ENCODE measurements around the gene CHD6.
A peak's percentile ranks its signal among the peaks of the same experiment; 100 is the strongest.

Gene CHD6

GRCh38 chr20:41499961-41500725 is 118.0 kb downstream of the CHD6 start:
- DNase-seq = peak; percentile 93

GRCh38 chr20:41499064-41499463 is 119.1 kb downstream of the CHD6 start:
- no peak for DNase-seq

GRCh38 chr20:41497186-41497895 is 120.8 kb downstream of the CHD6 start:
- no peak for DNase-seq

GRCh38 chr20:41494451-41494850 is 123.7 kb downstream of the CHD6 start:
- DNase-seq = no peak

- DNase-seq = peak; percentile 46
Measured at GRCh38 chr20:41483553-41483930, 134.6 kb downstream of the CHD6 start.

- DNase-seq = peak; percentile 96
Measured at GRCh38 chr20:41482647-41483552, 135.3 kb downstream of the CHD6 start.

- no peak for DNase-seq
Measured at GRCh38 chr20:41480054-41480770, 138.0 kb downstream of the CHD6 start.

- no peak for DNase-seq
Measured at GRCh38 chr20:41479113-41479512, 139.1 kb downstream of the CHD6 start.

GRCh38 chr20:41478026-41478425 is 140.2 kb downstream of the CHD6 start:
- no peak for DNase-seq

GRCh38 chr20:41476446-41476845 is 141.7 kb downstream of the CHD6 start:
- no peak for DNase-seq

GRCh38 chr20:41476013-41476441 is 142.2 kb downstream of the CHD6 start:
- DNase-seq = peak; percentile 74

- DNase-seq = peak; percentile 41
Measured at GRCh38 chr20:41475503-41475902, 142.7 kb downstream of the CHD6 start.

- DNase-seq = no peak
Measured at GRCh38 chr20:41470362-41471095, 147.6 kb downstream of the CHD6 start.

- DNase-seq = no peak
Measured at GRCh38 chr20:41469868-41470267, 148.3 kb downstream of the CHD6 start.

GRCh38 chr20:41468994-41469600 is 149.1 kb downstream of the CHD6 start:
- DNase-seq = no peak

GRCh38 chr20:41467690-41468089 is 150.5 kb downstream of the CHD6 start:
- DNase-seq = no peak

GRCh38 chr20:41467220-41467619 is 151.0 kb downstream of the CHD6 start:
- DNase-seq = no peak

GRCh38 chr20:41463567-41463966 is 154.6 kb downstream of the CHD6 start:
- DNase-seq = no peak

GRCh38 chr20:41462372-41463161 is 155.6 kb downstream of the CHD6 start:
- DNase-seq = no peak

- DNase-seq = no peak
Measured at GRCh38 chr20:41458761-41459160, 159.4 kb downstream of the CHD6 start.

Data from fibroblast of skin of abdomen (primary cell).